Measurements from ENCODE around the gene RAMP3. TPM values are rescaled to one million over a fixed set of nuclear protein-coding genes. Genes with fewer than 3 reads are reported as not detected.

RAMP3 gene
- total RNA-seq, 1 experiment from 2014 or later: not detected

DNA sequence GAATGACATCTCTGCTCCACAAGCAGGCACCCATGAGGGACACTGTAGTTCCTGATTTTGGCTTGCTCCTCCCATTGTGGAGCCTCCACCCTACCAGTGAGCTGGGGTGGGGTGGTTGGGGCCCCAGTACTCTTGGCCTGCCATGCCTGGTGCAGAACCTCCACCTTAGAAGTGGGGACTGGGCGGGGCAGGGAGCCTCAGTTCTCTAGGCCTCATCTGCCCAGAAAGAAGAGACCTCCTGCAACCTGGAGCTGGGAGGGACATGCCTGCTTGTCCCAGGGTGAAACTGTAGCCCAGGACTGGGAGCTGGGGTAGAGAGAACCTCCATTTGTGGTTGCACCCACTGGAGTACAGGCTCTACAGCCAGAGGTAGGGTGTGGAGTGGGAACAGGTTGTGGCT lies 14.4 kb downstream of the RAMP3 start:
- DNase-seq (ENCODE audit: low spot score): no peak
- POLR2A ChIA-PET (ENCODE audit: low non-redundant PET): no interaction called here
- Histone ChIP-seq H3K4me1 (ENCODE audit: insufficient read depth, low read length, poor library complexity, severe bottlenecking) (no peaks in the 10 kb centered on the region), H3K4me3 (ENCODE audit: low read depth, low read length, poor library complexity, severe bottlenecking) (no peak overlapping the region), H3K27ac (ENCODE audit: low read depth, low read length, poor library complexity, severe bottlenecking) (no peak overlapping the region), H3K27me3 (replicated peaks; ENCODE audit: insufficient read depth, low read depth, low read length, poor library complexity) (peaks cover 8% of the 10 kb centered on the region), H3K9me3 (ENCODE audit: low read depth, low read length, poor library complexity, severe bottlenecking) (no peaks in the 10 kb centered on the region), H3K36me3 (ENCODE audit: insufficient read depth, low read length, poor library complexity, severe bottlenecking) (no peaks in the 10 kb centered on the region)
- BruUV-seq (replicated peaks): no TSS peak
- TF ChIP-seq, protein P1, sequence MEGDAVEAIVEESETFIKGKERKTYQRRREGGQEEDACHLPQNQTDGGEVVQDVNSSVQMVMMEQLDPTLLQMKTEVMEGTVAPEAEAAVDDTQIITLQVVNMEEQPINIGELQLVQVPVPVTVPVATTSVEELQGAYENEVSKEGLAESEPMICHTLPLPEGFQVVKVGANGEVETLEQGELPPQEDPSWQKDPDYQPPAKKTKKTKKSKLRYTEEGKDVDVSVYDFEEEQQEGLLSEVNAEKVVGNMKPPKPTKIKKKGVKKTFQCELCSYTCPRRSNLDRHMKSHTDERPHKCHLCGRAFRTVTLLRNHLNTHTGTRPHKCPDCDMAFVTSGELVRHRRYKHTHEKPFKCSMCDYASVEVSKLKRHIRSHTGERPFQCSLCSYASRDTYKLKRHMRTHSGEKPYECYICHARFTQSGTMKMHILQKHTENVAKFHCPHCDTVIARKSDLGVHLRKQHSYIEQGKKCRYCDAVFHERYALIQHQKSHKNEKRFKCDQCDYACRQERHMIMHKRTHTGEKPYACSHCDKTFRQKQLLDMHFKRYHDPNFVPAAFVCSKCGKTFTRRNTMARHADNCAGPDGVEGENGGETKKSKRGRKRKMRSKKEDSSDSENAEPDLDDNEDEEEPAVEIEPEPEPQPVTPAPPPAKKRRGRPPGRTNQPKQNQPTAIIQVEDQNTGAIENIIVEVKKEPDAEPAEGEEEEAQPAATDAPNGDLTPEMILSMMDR (conservative IDR thresholded peaks at IDR 0.05; ENCODE audit: low read depth, low read length): no peak
- no peak for TF ChIP-seq EZH2 (IDR thresholded peaks at IDR 0.05; ENCODE audit: borderline replicate concordance, low read depth, low read length, poor library complexity, severe bottlenecking)
- intact Hi-C loops (cut with micrococcal nuclease; ENCODE audit: unreplicated experiment): no loop called here
- CTCF ChIA-PET: no interaction called here

DNA sequence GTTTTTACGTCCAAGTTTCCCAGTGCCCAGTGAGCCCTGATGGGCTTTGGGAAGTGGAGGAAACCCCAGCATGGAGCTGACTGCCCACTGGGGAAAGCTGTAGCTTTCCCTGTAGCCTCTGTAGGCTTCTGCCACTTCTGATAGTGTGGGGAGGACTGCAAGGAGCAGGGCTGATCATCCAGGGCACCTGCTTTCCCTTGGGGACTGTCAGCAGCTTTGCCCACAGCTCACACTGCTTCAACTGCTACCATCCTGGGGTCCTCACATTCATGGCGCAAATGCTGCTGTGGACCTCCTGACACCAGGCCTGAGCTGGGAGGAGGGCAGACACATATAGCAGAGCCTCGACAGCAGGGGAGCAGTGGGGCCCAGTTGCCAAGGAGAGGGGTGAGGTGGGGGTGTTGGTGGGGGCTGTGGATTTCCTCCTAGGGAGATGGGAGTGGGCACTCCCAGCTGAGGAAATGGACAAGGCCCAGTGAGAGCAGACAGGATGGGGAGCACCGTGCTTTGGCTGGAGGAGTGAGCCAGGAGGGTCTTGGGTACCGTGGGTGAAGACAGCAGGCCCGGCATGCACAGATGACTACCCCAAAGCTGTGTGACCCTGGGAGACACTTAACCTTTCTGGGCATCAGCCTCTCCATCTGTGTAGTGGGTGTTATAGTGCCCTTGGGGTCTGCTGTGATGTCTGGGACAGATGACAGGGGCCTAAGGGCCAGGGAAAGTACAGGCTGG lies 16.2 kb downstream of the RAMP3 start:
- no peaks in the 10 kb centered on the region for H3K9me3 ChIP-seq (ENCODE audit: low read depth, low read length, poor library complexity, severe bottlenecking)
- BruUV-seq (replicated peaks): no TSS peak
- no peaks in the 10 kb centered on the region for H3K4me1 ChIP-seq (ENCODE audit: insufficient read depth, low read length, poor library complexity, severe bottlenecking)
- ChIA-PET CTCF (no interaction called here), POLR2A (ENCODE audit: low non-redundant PET) (no interaction called here)
- intact Hi-C loops (cut with micrococcal nuclease; ENCODE audit: unreplicated experiment): no loop called here
- H3K27ac ChIP-seq (ENCODE audit: low read depth, low read length, poor library complexity, severe bottlenecking): no peak overlapping the region
- H3K4me3 ChIP-seq (ENCODE audit: low read depth, low read length, poor library complexity, severe bottlenecking): no peak overlapping the region
- H3K36me3 ChIP-seq (ENCODE audit: insufficient read depth, low read length, poor library complexity, severe bottlenecking): no peaks in the 10 kb centered on the region
- H3K27me3 ChIP-seq (replicated peaks; ENCODE audit: insufficient read depth, low read depth, low read length, poor library complexity): peaks cover 12% of the 10 kb centered on the region
- DNase-seq (ENCODE audit: low spot score): no peak
- TF ChIP-seq EZH2 (IDR thresholded peaks at IDR 0.05; ENCODE audit: borderline replicate concordance, low read depth, low read length, poor library complexity, severe bottlenecking): no peak
- TF ChIP-seq, protein P1 (conservative IDR thresholded peaks at IDR 0.05; ENCODE audit: low read depth, low read length): no peak

DNA sequence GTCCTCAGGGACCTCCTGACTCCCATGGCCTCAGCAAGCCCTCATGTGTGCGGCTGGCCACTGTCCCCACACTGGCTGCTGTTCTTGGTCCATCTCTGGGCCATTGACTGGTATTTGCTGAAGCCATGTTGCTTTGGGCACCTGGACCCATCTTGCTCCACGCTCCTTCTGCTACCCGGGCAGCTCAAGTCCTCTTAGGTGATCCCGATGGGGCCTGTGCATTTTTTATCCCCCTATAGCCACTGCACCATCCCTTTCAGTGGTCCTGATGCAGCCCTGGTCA lies 16.7 kb downstream of the RAMP3 start:
- ChIA-PET CTCF (no interaction called here), POLR2A (ENCODE audit: low non-redundant PET) (no interaction called here)

More for the DNA sequence above, 16.7 kb downstream of the RAMP3 start:
- H3K9me3 ChIP-seq (ENCODE audit: low read depth, low read length, poor library complexity, severe bottlenecking): no peaks in the 10 kb centered on the region
- DNase-seq (ENCODE audit: low spot score): no peak
- no peaks in the 10 kb centered on the region for H3K36me3 ChIP-seq (ENCODE audit: insufficient read depth, low read length, poor library complexity, severe bottlenecking)
- H3K4me3 ChIP-seq (ENCODE audit: low read depth, low read length, poor library complexity, severe bottlenecking): no peak overlapping the region
- BruUV-seq (replicated peaks): no TSS peak
- intact Hi-C loops (cut with micrococcal nuclease; ENCODE audit: unreplicated experiment): no loop called here
- TF ChIP-seq EZH2 (IDR thresholded peaks at IDR 0.05; ENCODE audit: borderline replicate concordance, low read depth, low read length, poor library complexity, severe bottlenecking): no peak
- TF ChIP-seq, protein P1 (conservative IDR thresholded peaks at IDR 0.05; ENCODE audit: low read depth, low read length): no peak
- no peak overlapping the region for H3K27ac ChIP-seq (ENCODE audit: low read depth, low read length, poor library complexity, severe bottlenecking)
- H3K27me3 ChIP-seq (replicated peaks; ENCODE audit: insufficient read depth, low read depth, low read length, poor library complexity): peaks cover 10% of the 10 kb centered on the region
- H3K4me1 ChIP-seq (ENCODE audit: insufficient read depth, low read length, poor library complexity, severe bottlenecking): no peaks in the 10 kb centered on the region
